HepG2 (cell line): ENCODE measurements around the gene FGF19. TPM values are rescaled to one million over a fixed set of nuclear protein-coding genes. Genes with fewer than 3 reads are reported as not detected.

ENCODE experiments used
- GTF2F1 ChIP-seq: fragments of 150-350 bp; IDR thresholded peaks from 2 replicates; pipeline ENCODE4 v1.6.1; 2014; ENCODE audit warnings: low read length
- NFYC ChIP-seq: IDR thresholded peaks from 2 replicates; pipeline ENCODE4 v1.6.1; 2016; ENCODE audit warnings: missing genetic modification reagents, missing compliant biosample characterization
- SRSF4 ChIP-seq: fragments of 200-400 bp; formaldehyde crosslinking; IDR thresholded peaks from one replicate; pipeline ENCODE4 v1.6.1; 2018; ENCODE audit warnings: mild to moderate bottlenecking, low read depth, low read length, moderate library complexity; ENCODE audit not compliant: poor library complexity, severe bottlenecking
- ZNF234 ChIP-seq: sonication (generic); formaldehyde crosslinking; conservative IDR thresholded peaks from 2 replicates; pipeline ENCODE4 v1.5.1; 2020; ENCODE audit warnings: mild to moderate bottlenecking, missing genetic modification reagents
- ZNF34 ChIP-seq: sonication (generic); formaldehyde crosslinking; IDR thresholded peaks from 2 replicates; pipeline ENCODE4 v1.4.0; 2020; ENCODE audit warnings: mild to moderate bottlenecking, missing genetic modification reagents, borderline replicate concordance
- polyA plus RNA-seq, 8 experiments: library from polyadenylated mRNA; depleted of rRNA in 3 of 8; stranded (reverse) in 7 of 8; unstranded in 1 of 8; fragments of >200 nt; fragmentation: Illumina TruSeq in 4 of 8; extraction: Trizol in 4 of 8; gene quantifications; 2 replicates each; pipeline versions ENCODE4 v1.2.1 to v1.2.3, GENCODE V29; 2011 to 2016; ENCODE audit warnings: low read depth in 4 of 8, missing spikeins in 1 of 8, mixed read lengths in 1 of 8; ENCODE audit not compliant: insufficient read depth in 1 of 8
- total RNA-seq, 5 experiments: library from RNA; depleted of rRNA; stranded (reverse); fragments of >200 nt; fragmentation: Illumina TruSeq; extraction: Trizol; gene quantifications; 2 replicates each; pipeline ENCODE4 v1.2.3, GENCODE V29; 2016; ENCODE audit warnings: low read depth in 1 of 5
- TF ChIP-seq, protein P1 (sequence below): sonication (generic); formaldehyde crosslinking; IDR thresholded peaks from 2 replicates; pipeline ENCODE4 v1.4.0; 2020; ENCODE audit warnings: missing genetic modification reagents
- TF ChIP-seq, protein P2 (sequence below): sonication (generic); formaldehyde crosslinking; IDR thresholded peaks from 2 replicates; pipeline ENCODE4 v1.4.0; 2020; ENCODE audit warnings: mild to moderate bottlenecking, missing genetic modification reagents
- TF ChIP-seq, protein P3 (sequence below): IDR thresholded peaks from 2 replicates; pipeline ENCODE4 v1.6.1; 2016; ENCODE audit warnings: control low read depth
- TF ChIP-seq, protein P4 (sequence below): sonication (generic); formaldehyde crosslinking; IDR thresholded peaks from 2 replicates; pipeline ENCODE4 v1.8.1; 2022; ENCODE audit warnings: mild to moderate bottlenecking, missing genetic modification reagents
- TF ChIP-seq, protein P5 (sequence below): sonication (generic); formaldehyde crosslinking; IDR thresholded peaks from 2 replicates; pipeline ENCODE4 v1.8.1; 2023; ENCODE audit warnings: mild to moderate bottlenecking, missing genetic modification reagents
- TF ChIP-seq, protein P6 (sequence below): IDR thresholded peaks from 2 replicates; pipeline ENCODE4 v1.6.1; 2016; ENCODE audit warnings: low read depth
- TF ChIP-seq, protein P7 (sequence below): IDR thresholded peaks from 2 replicates; pipeline ENCODE4 v1.6.1; 2012; ENCODE audit warnings: low read depth, low read length, improper control_type of control experiment
- TF ChIP-seq, protein P8 (sequence below): sonication (generic); formaldehyde crosslinking; conservative IDR thresholded peaks from 2 replicates; pipeline ENCODE4 v1.4.0; 2020; ENCODE audit warnings: missing genetic modification reagents

The FGF19 gene
- total and polyA plus RNA-seq, 2 of the 13 experiments (the other 11 are each of a cell fraction or from before 2014, with no cell fraction given), result 0.07 TPM; not detected in 1

DNA sequence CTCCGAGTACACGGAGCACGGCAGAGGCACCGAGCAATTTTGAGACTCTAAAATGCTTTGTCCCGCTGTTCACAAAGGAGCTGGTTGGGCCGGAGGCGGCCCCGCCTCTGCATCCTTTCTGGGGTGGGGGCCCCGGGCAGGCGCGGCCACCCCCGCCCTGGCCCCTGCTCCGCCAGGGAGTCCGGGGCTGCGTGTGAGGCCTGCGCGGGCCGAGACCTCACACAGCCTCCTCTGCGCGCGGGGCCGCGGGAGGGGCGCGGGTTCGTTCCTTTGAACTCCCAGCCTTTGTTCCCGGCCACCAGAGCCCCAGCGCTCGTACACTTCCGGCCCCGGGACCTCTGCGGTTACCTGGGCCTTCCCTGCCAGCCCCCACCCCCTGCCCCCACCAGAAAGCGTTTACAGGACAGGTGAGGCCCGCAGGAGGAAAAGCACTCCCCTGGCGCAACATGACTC lies 1.6 kb downstream of the FGF19 start (continued):
- TF ChIP-seq ZNF34 (CRISPR knock-in tag), result no peak
- TF ChIP-seq NFYC (CRISPR knock-in tag), result no peak
- TF ChIP-seq, protein P1, sequence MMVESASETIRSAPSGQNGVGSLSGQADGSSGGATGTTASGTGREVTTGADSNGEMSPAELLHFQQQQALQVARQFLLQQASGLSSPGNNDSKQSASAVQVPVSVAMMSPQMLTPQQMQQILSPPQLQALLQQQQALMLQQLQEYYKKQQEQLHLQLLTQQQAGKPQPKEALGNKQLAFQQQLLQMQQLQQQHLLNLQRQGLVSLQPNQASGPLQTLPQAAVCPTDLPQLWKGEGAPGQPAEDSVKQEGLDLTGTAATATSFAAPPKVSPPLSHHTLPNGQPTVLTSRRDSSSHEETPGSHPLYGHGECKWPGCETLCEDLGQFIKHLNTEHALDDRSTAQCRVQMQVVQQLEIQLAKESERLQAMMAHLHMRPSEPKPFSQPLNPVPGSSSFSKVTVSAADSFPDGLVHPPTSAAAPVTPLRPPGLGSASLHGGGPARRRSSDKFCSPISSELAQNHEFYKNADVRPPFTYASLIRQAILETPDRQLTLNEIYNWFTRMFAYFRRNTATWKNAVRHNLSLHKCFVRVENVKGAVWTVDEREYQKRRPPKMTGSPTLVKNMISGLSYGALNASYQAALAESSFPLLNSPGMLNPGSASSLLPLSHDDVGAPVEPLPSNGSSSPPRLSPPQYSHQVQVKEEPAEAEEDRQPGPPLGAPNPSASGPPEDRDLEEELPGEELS (CRISPR knock-in tag), result peak; percentile 59
- TF ChIP-seq, protein P2, sequence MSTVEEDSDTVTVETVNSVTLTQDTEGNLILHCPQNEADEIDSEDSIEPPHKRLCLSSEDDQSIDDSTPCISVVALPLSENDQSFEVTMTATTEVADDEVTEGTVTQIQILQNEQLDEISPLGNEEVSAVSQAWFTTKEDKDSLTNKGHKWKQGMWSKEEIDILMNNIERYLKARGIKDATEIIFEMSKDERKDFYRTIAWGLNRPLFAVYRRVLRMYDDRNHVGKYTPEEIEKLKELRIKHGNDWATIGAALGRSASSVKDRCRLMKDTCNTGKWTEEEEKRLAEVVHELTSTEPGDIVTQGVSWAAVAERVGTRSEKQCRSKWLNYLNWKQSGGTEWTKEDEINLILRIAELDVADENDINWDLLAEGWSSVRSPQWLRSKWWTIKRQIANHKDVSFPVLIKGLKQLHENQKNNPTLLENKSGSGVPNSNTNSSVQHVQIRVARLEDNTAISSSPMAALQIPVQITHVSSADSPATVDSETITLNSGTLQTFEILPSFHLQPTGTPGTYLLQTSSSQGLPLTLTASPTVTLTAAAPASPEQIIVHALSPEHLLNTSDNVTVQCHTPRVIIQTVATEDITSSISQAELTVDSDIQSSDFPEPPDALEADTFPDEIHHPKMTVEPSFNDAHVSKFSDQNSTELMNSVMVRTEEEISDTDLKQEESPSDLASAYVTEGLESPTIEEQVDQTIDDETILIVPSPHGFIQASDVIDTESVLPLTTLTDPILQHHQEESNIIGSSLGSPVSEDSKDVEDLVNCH (CRISPR knock-in tag), result no peak
- no peak for TF ChIP-seq GTF2F1
- TF ChIP-seq, protein P3, sequence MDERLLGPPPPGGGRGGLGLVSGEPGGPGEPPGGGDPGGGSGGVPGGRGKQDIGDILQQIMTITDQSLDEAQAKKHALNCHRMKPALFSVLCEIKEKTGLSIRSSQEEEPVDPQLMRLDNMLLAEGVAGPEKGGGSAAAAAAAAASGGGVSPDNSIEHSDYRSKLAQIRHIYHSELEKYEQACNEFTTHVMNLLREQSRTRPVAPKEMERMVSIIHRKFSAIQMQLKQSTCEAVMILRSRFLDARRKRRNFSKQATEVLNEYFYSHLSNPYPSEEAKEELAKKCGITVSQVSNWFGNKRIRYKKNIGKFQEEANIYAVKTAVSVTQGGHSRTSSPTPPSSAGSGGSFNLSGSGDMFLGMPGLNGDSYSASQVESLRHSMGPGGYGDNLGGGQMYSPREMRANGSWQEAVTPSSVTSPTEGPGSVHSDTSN, result no peak
- TF ChIP-seq, protein P4, sequence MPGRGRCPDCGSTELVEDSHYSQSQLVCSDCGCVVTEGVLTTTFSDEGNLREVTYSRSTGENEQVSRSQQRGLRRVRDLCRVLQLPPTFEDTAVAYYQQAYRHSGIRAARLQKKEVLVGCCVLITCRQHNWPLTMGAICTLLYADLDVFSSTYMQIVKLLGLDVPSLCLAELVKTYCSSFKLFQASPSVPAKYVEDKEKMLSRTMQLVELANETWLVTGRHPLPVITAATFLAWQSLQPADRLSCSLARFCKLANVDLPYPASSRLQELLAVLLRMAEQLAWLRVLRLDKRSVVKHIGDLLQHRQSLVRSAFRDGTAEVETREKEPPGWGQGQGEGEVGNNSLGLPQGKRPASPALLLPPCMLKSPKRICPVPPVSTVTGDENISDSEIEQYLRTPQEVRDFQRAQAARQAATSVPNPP (CRISPR knock-in tag), result no peak
- no peak for TF ChIP-seq ZNF234
- TF ChIP-seq, protein P5, sequence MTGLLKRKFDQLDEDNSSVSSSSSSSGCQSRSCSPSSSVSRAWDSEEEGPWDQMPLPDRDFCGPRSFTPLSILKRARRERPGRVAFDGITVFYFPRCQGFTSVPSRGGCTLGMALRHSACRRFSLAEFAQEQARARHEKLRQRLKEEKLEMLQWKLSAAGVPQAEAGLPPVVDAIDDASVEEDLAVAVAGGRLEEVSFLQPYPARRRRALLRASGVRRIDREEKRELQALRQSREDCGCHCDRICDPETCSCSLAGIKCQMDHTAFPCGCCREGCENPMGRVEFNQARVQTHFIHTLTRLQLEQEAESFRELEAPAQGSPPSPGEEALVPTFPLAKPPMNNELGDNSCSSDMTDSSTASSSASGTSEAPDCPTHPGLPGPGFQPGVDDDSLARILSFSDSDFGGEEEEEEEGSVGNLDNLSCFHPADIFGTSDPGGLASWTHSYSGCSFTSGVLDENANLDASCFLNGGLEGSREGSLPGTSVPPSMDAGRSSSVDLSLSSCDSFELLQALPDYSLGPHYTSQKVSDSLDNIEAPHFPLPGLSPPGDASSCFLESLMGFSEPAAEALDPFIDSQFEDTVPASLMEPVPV (CRISPR knock-in tag), result no peak; the same call in 1 of the 2 replicates
- TF ChIP-seq, protein P6, sequence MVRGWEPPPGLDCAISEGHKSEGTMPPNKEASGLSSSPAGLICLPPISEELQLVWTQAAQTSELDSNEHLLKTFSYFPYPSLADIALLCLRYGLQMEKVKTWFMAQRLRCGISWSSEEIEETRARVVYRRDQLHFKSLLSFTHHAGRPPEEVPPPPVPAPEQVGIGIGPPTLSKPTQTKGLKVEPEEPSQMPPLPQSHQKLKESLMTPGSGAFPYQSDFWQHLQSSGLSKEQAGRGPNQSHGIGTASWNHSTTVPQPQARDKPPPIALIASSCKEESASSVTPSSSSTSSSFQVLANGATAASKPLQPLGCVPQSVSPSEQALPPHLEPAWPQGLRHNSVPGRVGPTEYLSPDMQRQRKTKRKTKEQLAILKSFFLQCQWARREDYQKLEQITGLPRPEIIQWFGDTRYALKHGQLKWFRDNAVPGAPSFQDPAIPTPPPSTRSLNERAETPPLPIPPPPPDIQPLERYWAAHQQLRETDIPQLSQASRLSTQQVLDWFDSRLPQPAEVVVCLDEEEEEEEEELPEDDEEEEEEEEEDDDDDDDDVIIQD (CRISPR knock-in tag), result no peak
- no peak for TF ChIP-seq SRSF4
- TF ChIP-seq, protein P7, sequence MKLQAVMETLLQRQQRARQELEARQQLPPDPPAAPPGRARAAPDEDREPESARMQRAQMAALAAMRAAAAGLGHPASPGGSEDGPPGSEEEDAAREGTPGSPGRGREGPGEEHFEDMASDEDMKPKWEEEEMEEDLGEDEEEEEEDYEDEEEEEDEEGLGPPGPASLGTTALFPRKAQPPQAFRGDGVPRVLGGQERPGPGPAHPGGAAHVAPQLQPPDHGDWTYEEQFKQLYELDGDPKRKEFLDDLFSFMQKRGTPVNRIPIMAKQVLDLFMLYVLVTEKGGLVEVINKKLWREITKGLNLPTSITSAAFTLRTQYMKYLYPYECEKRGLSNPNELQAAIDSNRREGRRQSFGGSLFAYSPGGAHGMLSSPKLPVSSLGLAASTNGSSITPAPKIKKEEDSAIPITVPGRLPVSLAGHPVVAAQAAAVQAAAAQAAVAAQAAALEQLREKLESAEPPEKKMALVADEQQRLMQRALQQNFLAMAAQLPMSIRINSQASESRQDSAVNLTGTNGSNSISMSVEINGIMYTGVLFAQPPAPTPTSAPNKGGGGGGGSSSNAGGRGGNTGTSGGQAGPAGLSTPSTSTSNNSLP, result no peak
- TF ChIP-seq, protein P8, sequence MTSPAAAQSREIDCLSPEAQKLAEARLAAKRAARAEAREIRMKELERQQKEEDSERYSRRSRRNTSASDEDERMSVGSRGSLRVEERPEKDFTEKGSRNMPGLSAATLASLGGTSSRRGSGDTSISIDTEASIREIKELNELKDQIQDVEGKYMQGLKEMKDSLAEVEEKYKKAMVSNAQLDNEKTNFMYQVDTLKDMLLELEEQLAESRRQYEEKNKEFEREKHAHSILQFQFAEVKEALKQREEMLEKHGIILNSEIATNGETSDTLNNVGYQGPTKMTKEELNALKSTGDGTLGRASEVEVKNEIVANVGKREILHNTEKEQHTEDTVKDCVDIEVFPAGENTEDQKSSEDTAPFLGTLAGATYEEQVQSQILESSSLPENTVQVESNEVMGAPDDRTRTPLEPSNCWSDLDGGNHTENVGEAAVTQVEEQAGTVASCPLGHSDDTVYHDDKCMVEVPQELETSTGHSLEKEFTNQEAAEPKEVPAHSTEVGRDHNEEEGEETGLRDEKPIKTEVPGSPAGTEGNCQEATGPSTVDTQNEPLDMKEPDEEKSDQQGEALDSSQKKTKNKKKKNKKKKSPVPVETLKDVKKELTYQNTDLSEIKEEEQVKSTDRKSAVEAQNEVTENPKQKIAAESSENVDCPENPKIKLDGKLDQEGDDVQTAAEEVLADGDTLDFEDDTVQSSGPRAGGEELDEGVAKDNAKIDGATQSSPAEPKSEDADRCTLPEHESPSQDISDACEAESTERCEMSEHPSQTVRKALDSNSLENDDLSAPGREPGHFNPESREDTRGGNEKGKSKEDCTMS (CRISPR knock-in tag), result no peak
